K562 (cell line): ENCODE results near the gene IL11.

Experiments used
- ARID4B ChIP-seq: sonication (generic); formaldehyde crosslinking; IDR thresholded peaks from 2 replicates; pipeline ENCODE4 v1.8.0; 2022; ENCODE audit warnings: mild to moderate bottlenecking, missing genetic modification reagents
- CREB3 ChIP-seq: fragments of 450-650 bp; conservative IDR thresholded peaks from 2 replicates; pipeline ENCODE4 v1.6.1; 2016; ENCODE audit warnings: missing genetic modification characterization, low read depth, mild to moderate bottlenecking, missing compliant biosample characterization, moderate library complexity
- FIP1L1 ChIP-seq: fragments of 200-400 bp; formaldehyde crosslinking; IDR thresholded peaks from 2 replicates; pipeline ENCODE4 v1.6.1; 2018; ENCODE audit warnings: mild to moderate bottlenecking, low read depth, low read length; ENCODE audit not compliant: poor library complexity, severe bottlenecking
- FOS ChIP-seq: IDR thresholded peaks from 3 replicates; pipeline ENCODE4 v1.6.1; 2011; ENCODE audit not compliant: insufficient read length; ENCODE audit errors: extremely low read depth
- KAT8 ChIP-seq: fragments of 450-650 bp; IDR thresholded peaks from 2 replicates; pipeline ENCODE4 v1.6.1; 2016; ENCODE audit warnings: low read depth, mild to moderate bottlenecking
- MEIS2 ChIP-seq: fragments of 450-650 bp; IDR thresholded peaks from 2 replicates; pipeline ENCODE4 v1.6.1; 2014; ENCODE audit warnings: mild to moderate bottlenecking; ENCODE audit not compliant: partially characterized antibody
- POLR2AphosphoS5 ChIP-seq: IDR thresholded peaks from 2 replicates; pipeline ENCODE4 v1.6.1; 2011; ENCODE audit warnings: mild to moderate bottlenecking, low read depth, low read length, moderate library complexity; ENCODE audit not compliant: control insufficient read depth, insufficient read depth
- RNF2 ChIP-seq: sonication (generic); IDR thresholded peaks from 2 replicates; pipeline ENCODE4 v1.6.1; 2016
- SAFB ChIP-seq: fragments of 200-400 bp; formaldehyde crosslinking; IDR thresholded peaks from 2 replicates; pipeline ENCODE4 v1.6.1; 2017; ENCODE audit warnings: low read depth, low read length, borderline replicate concordance
- SMC3 ChIP-seq: conservative IDR thresholded peaks from 2 replicates; pipeline ENCODE4 v1.6.1; 2011; ENCODE audit warnings: low read depth, low read length, improper control_type of control experiment; ENCODE audit not compliant: insufficient read depth
- SNRNP70 ChIP-seq: fragments of 200-400 bp; formaldehyde crosslinking; optimal IDR thresholded peaks from 2 replicates; pipeline ENCODE3; 2017; ENCODE audit warnings: low read depth, low read length
- ZNF717 ChIP-seq: fragments of 250-450 bp; sonication (Bioruptor Pico); IDR thresholded peaks from 2 replicates; pipeline ENCODE4 v1.5.0; 2021
- ZZZ3 ChIP-seq: fragments of 450-650 bp; IDR thresholded peaks from 2 replicates; pipeline ENCODE4 v1.6.1; 2016; ENCODE audit warnings: antibody characterized with exemption, mild to moderate bottlenecking, moderate library complexity

GRCh38 chr19:55355213-55355821 is 14.9 kb downstream of the IL11 start:
- TF ChIP-seq CREB3 (tag) (no peak), SAFB (no peak), FOS (no peak), ZZZ3 (no peak), POLR2AphosphoS5 (no peak), RNF2 (no peak), SNRNP70 (no peak), FIP1L1 (no peak), ARID4B (CRISPR knock-in tag) (no peak), ZNF717 (CRISPR knock-in tag) (no peak), MEIS2 (no peak), KAT8 (no peak), SMC3 (no peak)
